T-helper 1 cell (primary cell): Measurements from ENCODE around the gene CD59.
"Not testable (repeated sequence)": the region's sequence is repeated elsewhere in the genome, so short reads cannot be mapped to it uniquely, and the experiment has no call there.

Source experiments
- DNase-seq, 5 donors: peaks; one replicate each; pipeline ENCODE4 v3.0.0-alpha.2; 2012 to 2020

CD59 gene

GRCh38 chr11:33665350-33666106, 70.7 kb downstream of the CD59 start:
- no peak for DNase-seq

GRCh38 chr11:33664827-33665226, 71.4 kb downstream of the CD59 start:
- no peak for DNase-seq

- DNase-seq: no peak
These were observed 72.1 kb downstream of the CD59 start for GRCh38 chr11:33664166-33664565.

GRCh38 chr11:33663121-33663520, 73.1 kb downstream of the CD59 start:
- no peak for DNase-seq

GRCh38 chr11:33661526-33661925, 74.7 kb downstream of the CD59 start:
- DNase-seq: not testable (repeated sequence)

GRCh38 chr11:33660962-33661361, 75.3 kb downstream of the CD59 start:
- no peak for DNase-seq

GRCh38 chr11:33659370-33660139, 76.7 kb downstream of the CD59 start:
- no peak for DNase-seq

- DNase-seq: no peak
These were observed 77.9 kb downstream of the CD59 start for GRCh38 chr11:33658195-33658900.

GRCh38 chr11:33657757-33658156, 78.5 kb downstream of the CD59 start:
- no peak for DNase-seq

GRCh38 chr11:33656768-33657167, 79.5 kb downstream of the CD59 start:
- no peak for DNase-seq

GRCh38 chr11:33655842-33656600, 80.2 kb downstream of the CD59 start:
- no peak for DNase-seq

- no peak for DNase-seq
These were observed 81.6 kb downstream of the CD59 start for GRCh38 chr11:33654594-33654993.
